Right forelimb (tissue), 1 donor: Measurements from ENCODE around the gene GABRG3.
"Not testable (repeated sequence)": the region's sequence is repeated elsewhere in the genome, so short reads cannot be mapped to it uniquely, and the experiment has no call there.

Experiments used
- DNase-seq: peaks from one replicate; pipeline ENCODE4 v3.0.0-alpha.2; 2018

GABRG3 gene

GRCh38 chr15:27003003-27003402 lies 32.0 kb downstream of the GABRG3 start:
- DNase-seq, result not testable (repeated sequence)

- not testable (repeated sequence) for DNase-seq
These were observed 33.2 kb downstream of the GABRG3 start for GRCh38 chr15:27004226-27004625.

GRCh38 chr15:27017168-27017809 lies 46.3 kb downstream of the GABRG3 start:
- DNase-seq, result peak; percentile 79

GRCh38 chr15:27019687-27020086 lies 48.7 kb downstream of the GABRG3 start:
- no peak for DNase-seq

- no peak for DNase-seq
These were observed 54.5 kb downstream of the GABRG3 start for GRCh38 chr15:27025481-27025966.

- DNase-seq, result no peak
These were observed 56.2 kb downstream of the GABRG3 start for GRCh38 chr15:27027229-27027628.

GRCh38 chr15:27028858-27029477 lies 58.0 kb downstream of the GABRG3 start:
- DNase-seq, result peak; percentile 52

- DNase-seq, result no peak
These were observed 65.2 kb downstream of the GABRG3 start for GRCh38 chr15:27036210-27036609.

GRCh38 chr15:27037501-27037900 lies 66.5 kb downstream of the GABRG3 start:
- no peak for DNase-seq

- DNase-seq, result no peak
These were observed 68.2 kb downstream of the GABRG3 start for GRCh38 chr15:27039152-27039551.

- no peak for DNase-seq
These were observed 71.2 kb downstream of the GABRG3 start for GRCh38 chr15:27042230-27042629.

GRCh38 chr15:27042646-27043045 lies 71.7 kb downstream of the GABRG3 start:
- no peak for DNase-seq

GRCh38 chr15:27043770-27044169 lies 72.8 kb downstream of the GABRG3 start:
- no peak for DNase-seq

GRCh38 chr15:27045796-27046195 lies 74.8 kb downstream of the GABRG3 start:
- no peak for DNase-seq

GRCh38 chr15:27046880-27047279 lies 75.9 kb downstream of the GABRG3 start:
- DNase-seq, result no peak

- DNase-seq, result no peak
These were observed 79.2 kb downstream of the GABRG3 start for GRCh38 chr15:27050163-27050562.

- no peak for DNase-seq
These were observed 83.4 kb downstream of the GABRG3 start for GRCh38 chr15:27054426-27054825.

GRCh38 chr15:27057904-27058645 lies 87.1 kb downstream of the GABRG3 start:
- DNase-seq, result no peak

GRCh38 chr15:27058939-27059338 lies 88.0 kb downstream of the GABRG3 start:
- no peak for DNase-seq

- DNase-seq, result peak; percentile 55
These were observed 88.7 kb downstream of the GABRG3 start for GRCh38 chr15:27059610-27060202.

- DNase-seq, result no peak
These were observed 90.8 kb downstream of the GABRG3 start for GRCh38 chr15:27061739-27062138.

GRCh38 chr15:27062951-27063350 lies 92.0 kb downstream of the GABRG3 start:
- DNase-seq, result no peak

GRCh38 chr15:27064080-27064479 lies 93.1 kb downstream of the GABRG3 start:
- no peak for DNase-seq

GRCh38 chr15:27065151-27065550 lies 94.2 kb downstream of the GABRG3 start:
- DNase-seq, result no peak
